Activated gamma-delta T cell (primary cell): ENCODE measurements around the gene PRRG1.
"Not testable (repeated sequence)": the region's sequence is repeated elsewhere in the genome, so short reads cannot be mapped to it uniquely, and the experiment has no call there.

ENCODE experiments used
- DNase-seq: peaks from one replicate; lab custom pipeline; 2025; lab: John Stamatoyannopoulos, UW
- total RNA-seq, 2 donors: gene quantifications; one replicate each; lab custom pipeline; 2026; lab: John Stamatoyannopoulos, UW

PRRG1 gene
- 0 reads per million in 2 donors for total RNA-seq

DNA sequence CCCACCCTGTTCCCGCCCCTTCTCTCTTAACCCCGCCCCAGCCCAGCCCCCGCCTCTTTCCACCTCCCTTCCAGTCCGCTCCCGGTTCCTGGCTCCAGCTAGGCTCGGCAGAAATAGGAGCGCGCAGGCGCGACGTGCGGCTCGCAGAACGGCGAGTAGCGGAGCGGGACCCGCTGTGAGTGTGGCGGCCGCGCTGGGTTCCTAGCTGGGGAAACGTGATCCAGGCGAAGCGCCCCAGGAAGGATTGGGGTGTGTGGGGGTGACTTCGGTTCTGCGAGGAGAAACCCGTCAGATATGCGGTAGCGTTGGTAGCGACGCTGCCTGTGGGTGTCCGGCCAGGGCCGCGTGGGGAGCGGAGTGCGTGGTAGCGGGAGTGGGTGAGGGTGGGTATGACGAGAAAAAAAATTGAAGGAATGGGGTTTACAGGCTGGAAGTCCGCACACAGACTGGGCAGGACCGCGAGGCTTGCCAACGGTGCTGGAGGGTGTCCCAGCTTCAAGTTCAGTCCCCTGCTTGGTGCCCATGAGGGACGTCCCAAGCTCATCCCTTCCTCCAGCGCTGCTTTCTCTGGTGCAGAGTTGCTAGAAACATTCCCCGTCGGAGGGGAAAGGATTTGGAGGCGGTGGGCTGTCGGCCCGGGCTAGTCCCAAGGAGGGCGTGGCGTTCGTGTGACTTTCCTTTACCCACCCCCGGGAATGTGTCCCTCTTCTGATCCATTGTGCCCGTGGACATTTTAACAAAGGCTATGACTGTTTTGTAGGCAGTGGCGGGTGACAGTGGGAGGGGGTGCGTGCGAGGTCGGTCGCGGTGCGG, at the start of gene PRRG1:
Gene PRRG1 (plus strand): TSS at position 144 of the 813 bp plus-strand sequence. CDS start 56,886 bp downstream, outside the sequence.
- DNase-seq, result no peak

- DNase-seq, result no peak
These were observed 46.6 kb upstream of the PRRG1 start for GRCh38 chrX:37302569-37302968.

DNA sequence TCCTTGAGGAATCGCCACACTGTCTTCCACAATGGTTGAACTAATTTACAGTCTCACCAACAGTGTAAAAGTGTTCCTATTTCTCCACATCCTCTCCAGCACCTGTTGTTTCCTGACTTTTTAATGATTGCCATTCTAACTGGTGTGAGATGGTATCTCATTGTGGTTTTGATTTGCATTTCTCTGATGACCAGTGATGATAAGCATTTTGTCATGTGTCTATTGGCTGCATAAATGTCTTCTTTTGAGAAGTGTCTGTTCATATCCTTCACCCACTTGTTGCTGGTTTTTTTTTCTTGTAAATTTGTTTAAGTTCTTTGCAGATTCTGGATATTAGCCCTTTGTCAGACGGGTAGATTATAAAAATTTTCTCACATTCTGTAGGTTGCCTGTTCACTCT, 43.9 kb upstream of the PRRG1 start:
- DNase-seq, result not testable (repeated sequence)

GRCh38 chrX:37314531-37314930, 34.6 kb upstream of the PRRG1 start:
- DNase-seq, result no peak

- DNase-seq, result no peak
These were observed 33.5 kb upstream of the PRRG1 start for GRCh38 chrX:37315511-37316248.

DNA sequence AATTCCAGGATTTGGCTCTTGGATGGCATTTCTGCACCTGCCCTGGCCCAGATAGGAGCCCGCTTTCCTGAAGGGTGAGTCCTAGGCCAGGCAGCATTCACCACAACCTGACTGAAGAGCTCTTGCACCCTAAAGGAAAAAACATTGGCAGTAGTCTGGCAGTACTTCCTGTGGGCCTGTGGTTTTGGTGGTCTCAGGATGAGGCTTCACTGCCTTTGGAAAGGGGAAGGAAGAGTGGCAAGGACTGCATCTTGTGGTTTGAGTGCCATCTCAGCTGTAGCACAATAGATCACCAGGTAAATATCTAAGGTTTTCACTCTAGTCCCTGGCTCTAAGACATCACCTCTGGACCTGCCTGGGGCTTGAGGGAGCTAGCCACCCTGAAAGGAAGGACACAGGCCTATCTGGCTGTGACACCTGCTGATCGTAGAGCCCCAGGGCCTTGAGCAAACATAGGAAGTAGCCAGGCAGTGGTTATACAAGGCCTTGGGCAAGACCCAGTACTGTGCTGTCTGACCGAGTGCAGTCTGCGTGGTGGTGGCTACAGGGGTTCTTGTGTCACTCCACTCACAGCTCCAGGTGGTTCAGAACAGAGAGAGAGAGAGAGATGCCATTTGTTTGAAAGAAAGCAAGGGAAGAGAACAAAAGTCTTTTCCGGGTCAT, 28.5 kb upstream of the PRRG1 start:
- no peak for DNase-seq

DNA sequence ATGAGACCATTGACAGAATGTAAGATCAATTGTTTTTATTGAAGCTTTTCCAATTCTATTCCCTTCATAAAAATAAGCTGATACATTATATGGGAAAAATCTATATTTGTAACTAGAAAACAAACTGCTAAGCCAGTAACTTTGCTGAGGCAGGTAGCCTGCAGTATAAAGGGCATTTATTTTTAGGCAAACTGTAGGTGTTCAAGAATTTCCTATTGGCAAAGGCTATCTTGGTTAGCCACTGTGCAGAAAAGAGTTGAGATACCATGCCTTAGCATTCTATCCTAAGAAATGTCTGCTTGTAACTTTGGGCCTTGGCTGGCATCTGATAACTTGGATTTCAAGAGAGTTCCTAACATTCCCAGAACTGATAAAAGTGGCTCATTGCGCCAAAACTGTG, 18.5 kb upstream of the PRRG1 start:
- DNase-seq, result no peak

DNA sequence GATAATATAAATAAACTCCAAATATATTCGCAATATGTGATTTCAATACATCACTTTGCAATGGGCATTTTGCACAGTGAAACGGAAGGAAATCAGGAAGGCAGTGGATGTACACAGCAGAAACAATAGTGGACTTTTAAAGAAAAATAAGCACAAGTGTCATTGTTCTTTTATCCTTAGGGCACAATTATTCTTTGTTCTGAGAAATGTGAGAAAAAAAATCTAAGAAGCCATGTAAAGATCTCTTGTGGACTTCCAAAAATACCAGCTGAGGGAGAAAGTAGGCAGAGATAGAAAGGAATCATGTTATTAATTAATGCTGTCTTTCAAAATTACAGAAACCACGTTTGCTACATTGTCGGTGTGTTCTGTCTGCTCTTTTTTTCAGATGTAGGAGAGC, 17.6 kb upstream of the PRRG1 start:
- no peak for DNase-seq

DNA sequence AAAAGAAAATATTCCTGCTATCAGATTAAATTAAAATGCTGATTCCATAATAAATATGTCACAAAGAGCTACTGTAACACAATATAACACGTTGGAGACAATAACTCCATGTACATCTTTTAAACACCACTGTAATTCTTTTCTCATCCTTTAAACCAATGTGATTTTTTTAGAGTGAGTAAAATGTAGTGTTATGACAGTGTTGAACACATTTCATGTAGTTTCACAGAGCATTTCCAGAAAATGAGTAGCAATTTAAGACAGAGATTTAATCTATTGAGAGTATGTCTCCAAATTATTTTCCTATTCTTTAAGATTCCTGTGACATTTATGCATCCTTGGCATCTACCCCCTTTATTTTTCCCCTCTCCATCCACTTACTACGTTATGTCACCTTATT, 17.1 kb upstream of the PRRG1 start:
- DNase-seq, result no peak

- DNase-seq, result no peak
These were observed 16.0 kb upstream of the PRRG1 start for GRCh38 chrX:37332987-37333658.

DNA sequence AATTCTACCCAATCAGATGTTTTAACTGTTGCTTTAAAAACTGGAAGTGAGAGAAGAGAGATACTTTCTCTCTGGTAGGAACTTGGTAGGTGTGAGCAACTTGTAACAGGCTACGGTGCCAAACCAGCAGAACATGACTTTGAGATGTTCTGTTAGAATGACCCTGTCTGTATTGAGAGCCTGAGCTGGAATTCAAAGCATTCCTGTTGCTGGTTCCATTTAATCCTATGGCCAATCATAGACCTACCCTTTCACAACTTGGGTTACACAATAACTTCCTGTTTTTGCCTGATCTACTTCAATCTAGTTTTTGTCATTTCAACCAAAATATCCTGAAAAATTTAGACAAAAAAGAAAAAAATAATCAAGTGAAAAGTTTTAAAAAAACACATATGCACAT, 1.7 kb upstream of the PRRG1 start:
- DNase-seq, result no peak

DNA sequence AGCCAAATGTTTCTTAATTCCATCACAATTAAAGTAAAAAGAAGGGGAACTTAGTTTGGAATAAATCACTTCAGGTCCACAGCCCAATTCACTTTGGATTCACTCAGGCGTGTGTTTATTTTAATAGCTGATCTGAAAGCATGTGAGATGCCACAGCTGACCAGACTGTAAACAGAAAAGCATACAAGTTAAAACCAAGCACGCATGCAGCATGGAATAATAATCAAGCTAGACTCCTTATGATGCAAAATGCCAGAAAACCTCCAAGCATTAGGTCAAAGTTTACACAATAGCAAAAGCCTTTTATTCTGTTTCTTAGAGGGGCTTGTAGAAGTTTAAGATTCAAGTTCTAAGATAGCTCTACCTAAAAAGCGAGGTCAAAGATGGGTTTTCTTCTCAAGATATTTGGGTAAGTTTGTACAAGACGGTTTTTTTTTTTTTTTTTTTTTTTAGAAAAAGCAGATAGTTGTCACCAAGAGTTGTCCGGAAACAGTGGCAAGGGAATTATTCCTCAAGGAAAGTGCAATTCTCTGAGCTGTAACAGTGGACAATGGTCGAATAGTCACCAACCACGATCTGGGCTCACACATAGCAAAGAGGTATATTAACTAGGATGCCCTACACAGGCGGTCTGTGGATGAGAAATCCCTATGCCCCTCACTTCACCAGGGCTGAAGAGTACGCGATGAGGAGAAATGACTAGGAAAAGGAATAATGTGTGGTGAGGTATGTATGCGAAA, 763 bp upstream of the PRRG1 start:
- DNase-seq, result no peak

DNA sequence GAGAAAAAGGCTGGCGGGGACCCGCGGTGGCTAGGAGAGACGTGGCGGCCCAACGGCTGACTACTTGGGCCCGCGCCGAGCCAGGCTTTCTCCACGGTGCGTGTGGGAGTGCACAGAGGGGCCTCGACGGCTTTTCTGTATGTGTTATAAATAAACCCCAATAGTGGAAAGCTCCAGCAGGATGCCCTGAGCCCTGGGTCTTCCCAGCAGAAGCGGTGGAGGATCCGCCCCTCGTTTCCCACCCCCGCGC, 268 bp upstream of the PRRG1 start:
- no peak for DNase-seq

GRCh38 chrX:37350034-37350365, 836 bp downstream of the PRRG1 start:
- DNase-seq, result no peak

GRCh38 chrX:37353646-37354045, 4.5 kb downstream of the PRRG1 start:
- no peak for DNase-seq

- no peak for DNase-seq
These were observed 8.3 kb downstream of the PRRG1 start for GRCh38 chrX:37357436-37357835.

- DNase-seq, result no peak
These were observed 12.4 kb downstream of the PRRG1 start for GRCh38 chrX:37361596-37361995.

GRCh38 chrX:37364666-37365065, 15.5 kb downstream of the PRRG1 start:
- DNase-seq, result no peak

- DNase-seq, result no peak
These were observed 18.8 kb downstream of the PRRG1 start for GRCh38 chrX:37367946-37368345.

GRCh38 chrX:37370499-37371141, 21.5 kb downstream of the PRRG1 start:
- no peak for DNase-seq

DNA sequence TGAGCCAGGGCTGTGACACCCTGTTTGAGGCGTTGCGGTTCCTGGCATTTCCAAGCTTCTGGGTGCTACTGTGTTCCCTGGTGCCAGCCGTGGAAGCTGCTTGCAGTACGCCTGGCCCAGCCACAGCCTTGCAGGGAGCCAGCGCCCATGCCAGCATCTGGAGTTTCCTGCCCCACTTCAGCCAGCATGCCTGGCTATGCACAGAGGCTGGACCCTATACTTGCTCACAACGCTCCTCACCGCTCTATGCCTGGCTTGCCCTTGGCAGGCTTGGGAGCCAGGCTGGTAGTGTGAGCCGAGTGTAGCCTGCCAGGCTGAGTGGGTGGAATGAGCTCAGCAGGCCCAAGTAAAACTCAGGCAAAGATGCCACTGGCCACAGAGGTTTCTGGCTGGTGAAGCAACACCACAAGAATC, 22.4 kb downstream of the PRRG1 start:
- DNase-seq, result no peak
